Caco-2 (cell line): Measurements from ENCODE around the gene GULP1. TPM values are rescaled to one million over a fixed set of nuclear protein-coding genes. Genes with fewer than 3 reads are reported as not detected.
"Not testable (repeated sequence)": the region's sequence is repeated elsewhere in the genome, so short reads cannot be mapped to it uniquely, and the experiment has no call there.

Experiments
- BruUV-seq: library from RNA; stranded (reverse); fragments of 400-500 nt; replicated peaks from 2 replicates; lab custom pipeline; 2021; lab: Mats Ljungman, UMichigan
- CTCF ChIA-PET: fragments of 300-600 bp; sonication (Branson Sonifier 250); formaldehyde crosslinking; loops from one replicate; lab custom pipeline; 2022; ENCODE audit warnings: antibody characterized with exemption; lab: Charles Lee
- POLR2A ChIA-PET: fragments of 300-600 bp; sonication (Branson Sonifier 250); formaldehyde crosslinking; loops from one replicate; lab custom pipeline; 2022; ENCODE audit warnings: antibody characterized with exemption; lab: Charles Lee
- DNase-seq, 2 experiments: peaks; one replicate each; pipeline versions ENCODE4 v3.0.0 to v3.0.0-alpha.2; 2020 to 2022
- H3K27me3 ChIP-seq: replicated peaks from 2 replicates; pipeline ENCODE4 v1.6.0; 2011; ENCODE audit warnings: low read length; ENCODE audit not compliant: control insufficient read depth, insufficient read depth
- H3K36me3 ChIP-seq: 2 replicates; pipeline ENCODE4 v1.5.1; 2011; ENCODE audit warnings: low read length; ENCODE audit not compliant: control insufficient read depth, insufficient read depth
- H3K4me1 ChIP-seq: fragments of 250-450 bp; sonication (Bioruptor Pico); 2 replicates; pipeline ENCODE4 v1.5.1; 2020; ENCODE audit warnings: mild to moderate bottlenecking
- H3K4me3 ChIP-seq: 2 replicates; pipeline ENCODE4 v1.5.1; 2011; ENCODE audit warnings: low read depth, mild to moderate bottlenecking, control low read depth, low read length
- H3K9me3 ChIP-seq: fragments of 250-450 bp; sonication (Bioruptor Pico); 2 replicates; pipeline ENCODE4 v1.5.1; 2020; ENCODE audit warnings: mild to moderate bottlenecking, moderate library complexity
- H3K27ac Mint-ChIP-seq: one replicate; pipeline ENCODE4 v1.8.0; 2022; ENCODE audit warnings: mixed read lengths; ENCODE audit not compliant: unreplicated experiment
- H3K27me3 Mint-ChIP-seq: one replicate; pipeline ENCODE4 v1.8.0; 2022; ENCODE audit warnings: mixed read lengths; ENCODE audit not compliant: insufficient read depth, unreplicated experiment
- H3K36me3 Mint-ChIP-seq: one replicate; pipeline ENCODE4 v1.8.0; 2022; ENCODE audit warnings: mild to moderate bottlenecking, mixed read lengths; ENCODE audit not compliant: insufficient read depth, unreplicated experiment
- H3K4me1 Mint-ChIP-seq: one replicate; pipeline ENCODE4 v1.8.0; 2022; ENCODE audit warnings: low read depth, mixed read lengths; ENCODE audit not compliant: unreplicated experiment
- H3K4me3 Mint-ChIP-seq: one replicate; pipeline ENCODE4 v1.8.0; 2022; ENCODE audit warnings: mild to moderate bottlenecking, moderate library complexity, mixed read lengths; ENCODE audit not compliant: unreplicated experiment
- H3K9me3 Mint-ChIP-seq: one replicate; pipeline ENCODE4 v1.8.0; 2022; ENCODE audit warnings: mixed read lengths; ENCODE audit not compliant: unreplicated experiment
- intact Hi-C: fragments of 100-400 bp; cut with micrococcal nuclease; formaldehyde crosslinking; loops from one replicate; pipeline ENCODE4 v1.10.0; 2022; ENCODE audit not compliant: unreplicated experiment
- total RNA-seq: library from RNA; stranded (reverse); gene quantifications from 2 replicates; pipeline ENCODE4 v1.2.3, GENCODE V29; 2022
- TF ChIP-seq, protein P1 (sequence below), 2 experiments: fragments of 200-600 bp in 1 of 2; IDR thresholded peaks; 1 replicate in 1 of 2; 2 replicates in 1 of 2; pipeline versions ENCODE4 v1.5.1 to v1.8.0; 2011 to 2022; ENCODE audit warnings: antibody characterized with exemption in 1 of 2, control low read depth in 1 of 2, inconsistent platforms in 1 of 2, low read depth in 1 of 2, low read length in 1 of 2, mild to moderate bottlenecking in 1 of 2, moderate library complexity in 1 of 2; ENCODE audit not compliant: insufficient read depth in 1 of 2, severe bottlenecking in 1 of 2, unreplicated experiment in 1 of 2

Gene GULP1
- total RNA-seq, 1 experiment from 2014 or later: 32.4 TPM

DNA sequence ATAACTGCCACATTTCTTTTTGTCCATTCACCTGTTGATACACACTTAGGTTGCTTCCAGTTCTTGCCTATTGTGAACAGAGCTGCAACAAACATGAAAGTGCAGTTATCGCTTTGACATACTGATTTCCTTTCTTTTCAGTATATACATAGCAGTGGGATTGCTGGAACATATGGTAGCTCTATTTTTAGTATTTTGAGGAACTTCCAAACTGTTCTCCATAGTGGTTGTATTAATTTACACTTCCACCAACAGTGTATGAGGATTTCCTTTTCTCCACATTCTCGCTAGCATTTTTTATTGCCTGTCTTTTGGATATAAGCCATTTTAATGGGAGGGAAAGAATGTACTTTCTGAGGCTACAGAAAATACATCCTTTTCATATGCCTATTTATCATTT lies 167.4 kb downstream of the GULP1 start:
- H3K9me3 ChIP-seq: peaks cover 2% of the 10 kb centered on the region; the same call in 1 of the 2 replicates
- BruUV-seq: no TSS peak
- Mint-ChIP-seq H3K4me1 (no peaks in the 10 kb centered on the region), H3K36me3 (no peaks in the 10 kb centered on the region), H3K9me3 (peaks cover 6% of the 10 kb centered on the region), H3K27ac (no peak overlapping the region), H3K27me3 (no peaks in the 10 kb centered on the region), H3K4me3 (no peak overlapping the region)
- H3K27me3 ChIP-seq: no peaks in the 10 kb centered on the region
- intact Hi-C loops: loop anchor here (5.0 kb wide), 1 partner anchor 167 kb away; the partner anchor contains the start of gene GULP1
- TF ChIP-seq, protein P1, sequence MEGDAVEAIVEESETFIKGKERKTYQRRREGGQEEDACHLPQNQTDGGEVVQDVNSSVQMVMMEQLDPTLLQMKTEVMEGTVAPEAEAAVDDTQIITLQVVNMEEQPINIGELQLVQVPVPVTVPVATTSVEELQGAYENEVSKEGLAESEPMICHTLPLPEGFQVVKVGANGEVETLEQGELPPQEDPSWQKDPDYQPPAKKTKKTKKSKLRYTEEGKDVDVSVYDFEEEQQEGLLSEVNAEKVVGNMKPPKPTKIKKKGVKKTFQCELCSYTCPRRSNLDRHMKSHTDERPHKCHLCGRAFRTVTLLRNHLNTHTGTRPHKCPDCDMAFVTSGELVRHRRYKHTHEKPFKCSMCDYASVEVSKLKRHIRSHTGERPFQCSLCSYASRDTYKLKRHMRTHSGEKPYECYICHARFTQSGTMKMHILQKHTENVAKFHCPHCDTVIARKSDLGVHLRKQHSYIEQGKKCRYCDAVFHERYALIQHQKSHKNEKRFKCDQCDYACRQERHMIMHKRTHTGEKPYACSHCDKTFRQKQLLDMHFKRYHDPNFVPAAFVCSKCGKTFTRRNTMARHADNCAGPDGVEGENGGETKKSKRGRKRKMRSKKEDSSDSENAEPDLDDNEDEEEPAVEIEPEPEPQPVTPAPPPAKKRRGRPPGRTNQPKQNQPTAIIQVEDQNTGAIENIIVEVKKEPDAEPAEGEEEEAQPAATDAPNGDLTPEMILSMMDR (IDR thresholded peaks at IDR 0.05; ENCODE audit: insufficient read depth in 1 of 2, low read depth in 1 of 2, low read length in 1 of 2, severe bottlenecking in 1 of 2, unreplicated experiment in 1 of 2): no peak
- H3K36me3 ChIP-seq: no peaks in the 10 kb centered on the region
- ChIA-PET POLR2A (no interaction called here), CTCF (no interaction called here)
- H3K4me3 ChIP-seq: no peak overlapping the region
- H3K4me1 ChIP-seq: peaks cover 16% of the 10 kb centered on the region
- DNase-seq: no peak

DNA sequence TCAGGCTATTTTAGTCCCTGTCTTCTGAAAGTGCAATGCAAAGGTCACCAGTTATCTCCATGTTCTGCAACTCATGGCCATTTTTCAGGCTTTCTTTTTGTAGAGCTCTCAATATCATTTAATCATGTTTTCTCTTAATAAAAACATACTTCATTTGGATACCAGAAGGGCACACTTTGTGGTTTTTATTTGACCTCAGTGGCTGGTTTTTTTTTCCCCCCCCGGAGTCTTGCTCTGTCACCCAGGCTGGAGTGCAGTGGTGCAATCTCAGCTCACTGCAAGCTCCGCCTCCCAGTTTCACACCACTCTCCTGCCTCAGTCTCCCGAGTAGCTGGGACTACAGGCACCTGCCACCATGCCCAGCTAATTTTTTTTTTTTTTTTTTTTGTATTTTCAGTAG lies 174.4 kb downstream of the GULP1 start:
- CTCF ChIA-PET, H3K4me1 ChIP-seq, H3K36me3 ChIP-seq, H3K27me3 Mint-ChIP-seq, H3K4me3 ChIP-seq, H3K4me1 Mint-ChIP-seq, H3K27ac Mint-ChIP-seq, H3K4me3 Mint-ChIP-seq, BruUV-seq, H3K27me3 ChIP-seq, H3K36me3 Mint-ChIP-seq, DNase-seq, intact Hi-C loops, POLR2A ChIA-PET, H3K9me3 ChIP-seq: not testable (repeated sequence)
- H3K9me3 Mint-ChIP-seq: peaks cover 10% of the 10 kb centered on the region

DNA sequence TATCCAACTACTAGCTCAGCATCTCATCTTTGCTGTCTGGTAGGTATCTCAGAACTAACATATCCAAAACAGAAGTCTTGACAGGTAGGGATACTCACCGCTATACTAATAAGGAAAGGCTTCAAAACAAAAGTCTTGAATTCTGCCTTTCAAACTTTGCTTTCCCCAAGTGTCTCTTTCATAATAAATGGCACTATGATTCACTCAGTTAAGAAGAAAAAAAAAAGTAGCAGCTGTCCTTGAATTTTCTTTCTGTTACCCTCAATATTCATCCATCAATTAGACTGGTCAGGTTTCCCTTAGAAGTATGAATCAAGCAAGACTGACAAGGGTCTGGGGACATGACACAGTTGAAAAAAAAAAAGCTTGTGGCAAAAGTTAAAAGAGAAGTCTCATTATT lies 175.1 kb downstream of the GULP1 start:
- H3K4me1 ChIP-seq: no peaks in the 10 kb centered on the region; the same call in 1 of the 2 replicates
- intact Hi-C loops: no loop called here
- Mint-ChIP-seq H3K9me3 (peaks cover 17% of the 10 kb centered on the region), H3K4me3 (no peak overlapping the region), H3K36me3 (no peaks in the 10 kb centered on the region), H3K27me3 (no peaks in the 10 kb centered on the region), H3K4me1 (no peaks in the 10 kb centered on the region), H3K27ac (no peak overlapping the region)
- ChIA-PET POLR2A (no interaction called here), CTCF (no interaction called here)
- H3K9me3 ChIP-seq: peaks cover 8% of the 10 kb centered on the region; the same call in 1 of the 2 replicates
- no TSS peak for BruUV-seq
- no peaks in the 10 kb centered on the region for H3K27me3 ChIP-seq
- H3K36me3 ChIP-seq: no peaks in the 10 kb centered on the region
- DNase-seq: no peak
- no peak overlapping the region for H3K4me3 ChIP-seq
- TF ChIP-seq, protein P1 (IDR thresholded peaks at IDR 0.05; ENCODE audit: insufficient read depth in 1 of 2, low read depth in 1 of 2, low read length in 1 of 2, severe bottlenecking in 1 of 2, unreplicated experiment in 1 of 2): no peak

DNA sequence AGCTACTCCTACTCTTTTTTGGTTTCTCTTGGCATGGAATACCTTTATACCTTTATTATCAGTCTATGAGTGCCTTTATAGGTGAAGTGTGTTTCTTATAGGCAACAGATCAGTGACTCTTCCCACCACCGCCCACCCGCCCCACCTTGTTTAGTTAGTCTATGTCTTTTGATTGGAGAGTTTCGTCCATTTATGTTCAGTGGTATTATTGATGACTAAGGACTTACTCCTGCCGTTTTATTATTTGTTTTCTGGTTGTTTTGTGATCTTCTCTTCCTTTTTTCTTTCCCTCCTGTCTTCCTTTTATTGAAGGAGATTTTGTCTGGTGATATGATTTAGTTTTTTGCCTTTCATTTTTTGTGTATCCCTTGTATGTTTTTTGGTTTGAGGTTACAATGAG lies 179.5 kb downstream of the GULP1 start:
- intact Hi-C loops: no loop called here
- BruUV-seq: no TSS peak
- no peak for DNase-seq
- H3K27me3 ChIP-seq: no peaks in the 10 kb centered on the region
- Mint-ChIP-seq H3K4me3 (no peak overlapping the region), H3K9me3 (peaks cover 17% of the 10 kb centered on the region), H3K27me3 (no peaks in the 10 kb centered on the region), H3K27ac (no peak overlapping the region), H3K4me1 (peaks cover 6% of the 10 kb centered on the region), H3K36me3 (no peaks in the 10 kb centered on the region)
- peaks cover 8% of the 10 kb centered on the region; the same call in 1 of the 2 replicates for H3K9me3 ChIP-seq
- H3K4me3 ChIP-seq: no peak overlapping the region
- POLR2A ChIA-PET: no interaction called here
- H3K36me3 ChIP-seq: no peaks in the 10 kb centered on the region
- H3K4me1 ChIP-seq: no peaks in the 10 kb centered on the region
- CTCF ChIA-PET: no interaction called here
- TF ChIP-seq, protein P1 (IDR thresholded peaks at IDR 0.05; ENCODE audit: insufficient read depth in 1 of 2, low read depth in 1 of 2, low read length in 1 of 2, severe bottlenecking in 1 of 2, unreplicated experiment in 1 of 2): no peak
